ENCODE data around the gene RSPH6A. TPM values are rescaled to one million over a fixed set of nuclear protein-coding genes. Genes with fewer than 3 reads are reported as not detected.

RSPH6A gene
- total RNA-seq, 1 donor from 2014 or later = 0.48 TPM

GRCh38 chr19:45825263-45825605 lies 10.1 kb upstream of the RSPH6A start:
- no peak for TF ChIP-seq CTCF (IDR thresholded peaks at IDR 0.05; ENCODE audit: unreplicated experiment)
- no peaks in the 10 kb centered on the region for H3K27me3 Mint-ChIP-seq
- peaks cover 21% of the 10 kb centered on the region for H3K36me3 Mint-ChIP-seq (ENCODE audit: insufficient read depth)
- H3K9me3 Mint-ChIP-seq (ENCODE audit: low read depth) = no peaks in the 10 kb centered on the region
- no peak overlapping the region for H3K27ac Mint-ChIP-seq
- no peaks in the 10 kb centered on the region for H3K4me1 Mint-ChIP-seq (ENCODE audit: low read depth)
- no peak overlapping the region for H3K4me3 Mint-ChIP-seq (ENCODE audit: low read depth)
- DNase-seq (ENCODE audit: low spot score, unreplicated experiment) = no peak

DNA sequence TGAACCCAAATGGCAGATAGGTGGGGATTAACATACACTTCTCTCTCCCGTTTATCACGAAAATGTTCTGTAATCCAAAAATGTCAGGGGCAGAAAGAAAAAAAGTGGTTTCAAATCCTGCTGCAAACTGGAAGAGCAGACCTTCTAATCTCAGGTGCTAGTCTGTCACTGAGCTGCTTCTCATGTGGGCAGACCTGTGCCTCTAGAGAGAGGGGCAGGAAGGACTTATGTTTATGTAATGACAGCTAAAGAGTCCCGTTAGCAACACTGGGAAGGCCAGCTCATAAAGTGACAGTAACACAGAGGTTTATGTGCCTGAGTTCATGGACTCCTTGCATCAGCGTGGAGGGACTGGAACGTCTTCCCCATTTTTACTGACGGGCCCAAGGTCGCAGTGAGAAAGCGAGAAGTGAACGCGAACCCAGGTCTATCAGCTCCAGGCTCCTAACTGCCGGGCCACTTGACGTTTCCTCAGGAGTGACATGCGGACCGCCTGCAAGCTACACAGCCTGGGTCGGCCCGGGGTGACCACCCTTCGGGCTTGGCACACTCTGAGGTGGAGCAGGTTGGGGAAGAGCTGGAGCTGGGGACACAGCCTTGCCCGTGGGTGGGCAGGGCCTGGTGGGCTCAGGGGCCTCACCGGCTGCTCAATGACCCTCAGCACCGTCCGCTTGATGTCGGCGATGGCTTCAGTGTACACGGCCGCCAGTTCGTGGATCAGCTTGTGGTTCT lies 9.6 kb upstream of the RSPH6A start:
- Mint-ChIP-seq H3K4me1 (ENCODE audit: low read depth) (no peaks in the 10 kb centered on the region), H3K36me3 (ENCODE audit: insufficient read depth) (peaks cover 20% of the 10 kb centered on the region), H3K4me3 (ENCODE audit: low read depth) (no peak overlapping the region), H3K9me3 (ENCODE audit: low read depth) (no peaks in the 10 kb centered on the region), H3K27me3 (no peaks in the 10 kb centered on the region), H3K27ac (no peak overlapping the region)
- TF ChIP-seq CTCF (IDR thresholded peaks at IDR 0.05; ENCODE audit: unreplicated experiment) = no peak
- no peak for DNase-seq (ENCODE audit: low spot score, unreplicated experiment)

- H3K9me3 Mint-ChIP-seq (ENCODE audit: low read depth) = no peaks in the 10 kb centered on the region
- no peak overlapping the region for H3K4me3 Mint-ChIP-seq (ENCODE audit: low read depth)
- H3K27ac Mint-ChIP-seq = no peak overlapping the region
- DNase-seq (ENCODE audit: low spot score, unreplicated experiment) = no peak
- peaks cover 20% of the 10 kb centered on the region for H3K36me3 Mint-ChIP-seq (ENCODE audit: insufficient read depth)
- H3K4me1 Mint-ChIP-seq (ENCODE audit: low read depth) = no peaks in the 10 kb centered on the region
- no peaks in the 10 kb centered on the region for H3K27me3 Mint-ChIP-seq
- TF ChIP-seq CTCF (IDR thresholded peaks at IDR 0.05; ENCODE audit: unreplicated experiment) = no peak
Measured at GRCh38 chr19:45824041-45824471, 8.9 kb upstream of the RSPH6A start.

DNA sequence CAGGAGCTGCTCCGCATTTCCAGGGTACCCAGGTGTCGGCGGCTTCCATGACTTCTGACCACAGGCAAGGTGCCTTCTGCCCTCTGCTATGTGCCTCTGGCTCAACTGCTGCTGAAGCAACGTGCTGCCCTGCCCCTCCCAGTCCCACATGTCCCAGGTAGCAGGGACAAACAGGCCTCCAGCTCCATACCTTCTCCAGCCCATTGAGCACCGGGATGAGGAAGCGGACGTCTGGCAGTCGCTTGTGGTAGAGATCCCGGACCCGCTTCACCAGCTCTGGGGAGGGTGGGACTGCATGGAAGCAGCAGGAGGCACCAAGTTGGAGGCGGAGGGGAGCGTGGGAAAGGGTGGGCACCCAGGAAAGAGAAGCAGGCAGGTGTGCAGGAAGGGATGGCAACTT lies 8.1 kb upstream of the RSPH6A start:
- H3K9me3 Mint-ChIP-seq (ENCODE audit: low read depth) = no peaks in the 10 kb centered on the region
- H3K27ac Mint-ChIP-seq = no peak overlapping the region
- peaks cover 14% of the 10 kb centered on the region for H3K36me3 Mint-ChIP-seq (ENCODE audit: insufficient read depth)
- no peak for TF ChIP-seq CTCF (IDR thresholded peaks at IDR 0.05; ENCODE audit: unreplicated experiment)
- H3K27me3 Mint-ChIP-seq = no peaks in the 10 kb centered on the region
- no peak for DNase-seq (ENCODE audit: low spot score, unreplicated experiment)
- no peaks in the 10 kb centered on the region for H3K4me1 Mint-ChIP-seq (ENCODE audit: low read depth)
- no peak overlapping the region for H3K4me3 Mint-ChIP-seq (ENCODE audit: low read depth)

- H3K9me3 Mint-ChIP-seq (ENCODE audit: low read depth) = no peaks in the 10 kb centered on the region
- H3K36me3 Mint-ChIP-seq (ENCODE audit: insufficient read depth) = peaks cover 11% of the 10 kb centered on the region
- no peak overlapping the region for H3K27ac Mint-ChIP-seq
- H3K4me3 Mint-ChIP-seq (ENCODE audit: low read depth) = no peak overlapping the region
- TF ChIP-seq CTCF (IDR thresholded peaks at IDR 0.05; ENCODE audit: unreplicated experiment) = no peak
- no peaks in the 10 kb centered on the region for H3K4me1 Mint-ChIP-seq (ENCODE audit: low read depth)
- no peak for DNase-seq (ENCODE audit: low spot score, unreplicated experiment)
- no peaks in the 10 kb centered on the region for H3K27me3 Mint-ChIP-seq
Measured at GRCh38 chr19:45822716-45823115, 7.6 kb upstream of the RSPH6A start.

All from progenitor cell of endocrine pancreas (in vitro differentiated cells).